Skin of body (tissue), 2 donors: ENCODE data around the gene PDE7B. TPM values are rescaled to one million over a fixed set of nuclear protein-coding genes. Genes with fewer than 3 reads are reported as not detected.

Experiments used
- DNase-seq: peaks from one replicate; lab custom pipeline; 2025; lab: John Stamatoyannopoulos, UW
- total RNA-seq: library from RNA; depleted of rRNA; stranded (reverse); fragments of >200 nt; gene quantifications from one replicate; pipeline ENCODE4 v1.2.3, GENCODE V29; 2014

Gene PDE7B
- total RNA-seq, 1 donor from 2014 or later: 5.1 TPM

DNA sequence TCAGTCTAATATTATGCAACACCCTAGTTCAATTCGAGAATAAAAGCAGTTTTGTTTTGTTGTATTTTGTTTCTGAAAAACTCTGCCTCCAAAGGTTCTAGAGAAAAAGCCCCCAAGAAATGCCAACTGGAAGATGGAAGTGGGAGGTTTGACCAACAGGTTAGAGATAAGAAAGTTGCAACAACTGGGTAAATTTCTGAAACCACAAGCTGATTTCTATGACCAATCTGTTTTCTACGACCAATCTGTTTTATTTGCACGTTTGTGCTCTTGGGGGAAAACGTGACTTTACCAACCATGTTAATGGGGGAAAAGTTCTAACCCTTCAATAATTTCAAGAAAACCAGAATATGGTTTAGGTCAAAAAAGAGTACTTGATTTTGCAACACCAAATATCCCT, 173.2 kb downstream of the PDE7B start:
- DNase-seq: no peak

DNA sequence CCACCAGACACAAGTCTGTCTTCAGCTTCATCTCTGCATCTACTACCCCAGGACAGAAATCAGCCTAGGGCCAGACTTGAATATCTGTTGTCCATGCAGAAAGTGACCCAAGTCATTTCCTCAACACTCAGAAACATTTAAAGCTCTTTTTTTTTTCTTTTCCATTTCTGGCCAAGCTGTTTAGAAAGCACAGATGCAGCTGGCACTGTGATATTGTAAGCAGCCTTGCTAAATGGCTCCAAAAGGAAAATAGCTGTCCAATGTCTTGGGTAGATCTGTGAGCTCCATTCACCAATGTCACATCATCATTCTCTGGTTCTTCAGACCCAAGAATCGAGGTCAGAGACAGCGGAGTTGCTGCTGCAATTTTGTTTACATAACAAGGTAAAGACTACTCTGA, 174.2 kb downstream of the PDE7B start:
- DNase-seq: no peak

DNA sequence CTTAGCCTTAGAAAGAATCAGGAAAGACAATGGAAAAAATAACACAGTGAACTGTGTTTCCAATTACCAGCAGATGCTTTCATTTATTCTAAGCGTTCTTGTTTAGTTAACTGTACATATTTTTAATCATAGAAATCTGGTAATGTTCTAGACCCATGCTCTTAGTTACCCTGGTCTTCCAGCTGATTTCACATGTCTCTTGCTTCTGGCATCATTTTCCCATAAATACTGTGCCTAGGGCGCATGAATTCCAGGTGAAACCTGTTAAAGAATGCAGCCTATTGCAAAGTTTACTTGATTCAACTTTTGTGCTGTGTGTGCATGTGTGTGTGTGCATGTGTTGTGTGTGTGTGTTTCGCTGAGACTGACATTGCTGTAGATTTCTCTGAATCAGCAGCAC, 178.6 kb downstream of the PDE7B start:
- peak; percentile 91 for DNase-seq

DNA sequence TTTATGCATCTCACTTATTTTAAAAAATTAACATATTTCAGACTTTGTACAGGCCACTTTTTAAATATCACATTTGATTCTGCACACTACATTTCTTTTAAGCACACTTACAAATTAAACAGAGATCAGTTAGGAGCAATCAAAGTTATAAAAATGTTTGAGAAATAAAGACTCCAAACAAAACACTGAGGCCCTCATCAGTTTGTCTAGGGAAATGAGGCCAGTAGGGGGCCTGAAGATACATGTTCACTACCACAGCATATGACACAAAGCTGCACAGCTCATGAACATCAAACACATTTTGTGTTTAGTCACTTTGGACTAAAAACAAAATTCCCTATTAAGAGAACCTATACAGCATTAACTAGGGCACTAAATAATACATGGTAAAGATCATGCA, 180.5 kb downstream of the PDE7B start:
- DNase-seq: peak; percentile 30

GRCh38 chr6:136033416-136033815, 181.9 kb downstream of the PDE7B start:
- DNase-seq: no peak

- no peak for DNase-seq
Measured at GRCh38 chr6:136034422-136034821, 182.9 kb downstream of the PDE7B start.

DNA sequence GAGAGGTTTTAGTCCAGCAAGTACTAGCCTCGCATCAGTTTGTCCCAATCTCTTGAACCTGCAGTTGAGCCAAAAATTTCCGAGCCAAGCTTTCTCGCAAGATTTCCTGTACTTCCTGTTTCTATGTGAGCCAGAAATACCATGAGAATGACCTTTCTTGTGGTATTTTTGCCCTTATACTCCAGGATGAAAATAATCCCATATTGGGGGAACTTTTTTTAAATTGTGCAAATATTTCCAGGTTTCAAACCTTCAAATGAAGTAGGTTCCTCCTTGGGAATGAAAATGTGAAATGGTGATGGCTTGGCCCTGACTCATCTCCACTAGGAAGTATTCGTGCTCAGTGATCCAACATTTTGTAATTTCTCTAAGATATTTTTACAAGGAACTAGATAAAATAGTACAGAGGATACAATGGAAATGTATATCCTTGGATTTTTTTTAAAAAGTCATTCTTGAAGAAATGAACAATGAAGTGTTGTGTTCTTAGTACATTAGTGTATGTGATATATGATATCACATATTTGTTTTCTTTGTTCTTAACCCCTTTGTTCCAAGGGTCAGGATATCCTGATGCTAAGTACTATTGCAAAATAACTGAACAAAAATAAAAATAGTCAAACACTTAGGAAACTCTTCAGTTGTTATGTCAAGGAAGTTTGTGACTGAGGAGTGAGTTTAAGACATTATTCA, 184.0 kb downstream of the PDE7B start:
- DNase-seq: no peak

DNA sequence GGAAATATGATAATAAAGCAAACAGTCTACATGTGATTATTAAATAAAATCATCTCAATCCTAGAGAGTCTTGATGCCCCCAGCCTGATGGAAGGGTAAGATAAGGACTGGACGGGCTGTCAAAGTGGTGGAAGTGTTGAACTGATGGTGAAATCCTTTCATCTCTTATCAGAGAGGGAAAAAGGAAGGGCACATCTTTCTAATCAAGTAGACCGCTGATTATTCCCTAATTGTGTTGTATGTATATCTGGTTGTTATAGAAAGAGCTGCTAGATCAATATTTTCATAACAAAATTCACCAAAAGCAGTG, 184.5 kb downstream of the PDE7B start:
- no peak for DNase-seq

DNA sequence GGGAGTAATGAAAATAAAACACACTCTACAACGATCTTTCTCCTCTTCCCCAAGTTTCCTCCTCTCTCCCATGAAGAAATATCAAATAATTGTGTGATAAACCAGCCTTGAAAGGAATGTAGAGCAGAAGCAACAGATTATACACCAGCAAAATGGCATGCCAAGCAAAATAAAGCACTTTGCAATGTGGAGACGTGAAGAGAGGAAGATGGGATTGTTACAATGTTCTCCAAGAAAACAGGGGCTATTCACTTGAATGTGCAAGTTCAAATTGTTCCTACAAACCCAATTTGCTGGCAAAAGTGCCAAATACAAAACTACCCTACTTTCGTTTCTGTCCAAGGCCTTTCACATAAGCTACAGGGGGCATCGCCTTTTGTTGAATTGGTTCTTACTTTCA, 185.1 kb downstream of the PDE7B start:
- DNase-seq: no peak

GRCh38 chr6:136037242-136037875, 185.9 kb downstream of the PDE7B start:
- DNase-seq: no peak

DNA sequence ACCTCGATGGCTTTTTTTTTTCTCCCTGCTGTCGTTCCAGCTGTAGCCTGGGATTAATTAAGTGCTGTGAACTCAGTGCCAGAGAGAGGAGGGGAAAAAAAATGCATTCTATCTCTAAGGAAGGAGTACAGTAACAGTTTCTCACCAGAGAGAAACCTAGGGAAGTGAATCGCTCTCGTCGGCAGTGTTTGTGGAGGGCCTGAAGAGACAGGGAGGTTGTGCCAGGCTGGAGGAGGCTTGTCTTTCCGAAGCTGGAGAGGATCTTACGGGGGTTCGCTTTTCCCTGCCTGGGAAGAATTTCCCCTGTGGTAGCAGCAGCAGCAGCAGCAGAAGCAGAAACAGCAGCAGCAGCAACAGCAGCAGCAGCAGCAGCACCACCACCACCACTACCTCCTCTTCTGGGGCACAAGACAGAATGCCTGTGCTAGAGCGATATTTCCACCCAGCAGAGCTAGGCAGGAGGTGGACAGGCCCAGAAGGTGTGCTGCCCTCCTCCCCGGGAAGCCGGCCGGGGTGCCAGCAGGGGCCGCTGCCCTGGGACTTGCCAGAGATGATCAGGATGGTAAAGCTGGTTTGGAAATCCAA, 186.5 kb downstream of the PDE7B start:
- peak; percentile 85 for DNase-seq

DNA sequence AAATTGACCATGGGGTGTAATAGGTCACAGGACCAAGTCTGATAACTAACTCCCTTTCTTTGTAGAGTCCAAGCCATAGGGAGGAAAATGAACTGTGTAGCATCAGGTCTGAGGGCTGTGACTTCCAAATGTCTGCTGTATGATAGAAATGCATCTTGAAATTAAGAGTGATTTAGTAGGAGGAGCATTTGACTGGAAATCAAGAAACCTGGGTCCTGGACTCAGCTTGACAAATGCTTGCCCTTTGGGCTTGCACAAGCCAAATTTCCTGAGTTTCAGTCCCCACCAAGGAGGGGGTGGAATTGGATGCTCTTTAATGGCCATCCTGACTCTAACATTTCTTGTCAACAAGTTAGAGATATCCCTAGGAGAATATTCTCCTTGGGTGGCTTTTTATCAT, 187.0 kb downstream of the PDE7B start:
- no peak for DNase-seq

- DNase-seq: no peak
Measured at GRCh38 chr6:136039185-136039584, 187.7 kb downstream of the PDE7B start.

DNA sequence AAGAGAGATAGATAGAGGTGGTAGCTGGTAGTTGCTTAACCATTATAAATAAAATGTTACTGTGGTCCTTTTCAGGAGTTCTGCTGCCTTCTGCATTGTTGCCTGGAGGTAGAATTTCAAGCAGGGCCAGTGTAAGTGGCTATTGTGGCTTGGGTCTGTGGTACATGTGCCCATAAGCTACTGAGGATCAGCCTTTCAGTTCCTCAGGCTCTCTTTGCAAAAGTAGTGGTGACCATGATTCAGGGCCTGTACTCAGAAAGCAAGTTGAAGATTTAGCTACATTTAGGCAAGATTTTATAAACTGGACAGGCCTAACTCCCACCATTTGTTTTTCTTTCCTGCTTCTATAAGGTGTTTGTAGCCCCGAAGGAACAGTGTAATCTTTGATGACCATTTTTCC, 199.0 kb downstream of the PDE7B start:
- DNase-seq: no peak

DNA sequence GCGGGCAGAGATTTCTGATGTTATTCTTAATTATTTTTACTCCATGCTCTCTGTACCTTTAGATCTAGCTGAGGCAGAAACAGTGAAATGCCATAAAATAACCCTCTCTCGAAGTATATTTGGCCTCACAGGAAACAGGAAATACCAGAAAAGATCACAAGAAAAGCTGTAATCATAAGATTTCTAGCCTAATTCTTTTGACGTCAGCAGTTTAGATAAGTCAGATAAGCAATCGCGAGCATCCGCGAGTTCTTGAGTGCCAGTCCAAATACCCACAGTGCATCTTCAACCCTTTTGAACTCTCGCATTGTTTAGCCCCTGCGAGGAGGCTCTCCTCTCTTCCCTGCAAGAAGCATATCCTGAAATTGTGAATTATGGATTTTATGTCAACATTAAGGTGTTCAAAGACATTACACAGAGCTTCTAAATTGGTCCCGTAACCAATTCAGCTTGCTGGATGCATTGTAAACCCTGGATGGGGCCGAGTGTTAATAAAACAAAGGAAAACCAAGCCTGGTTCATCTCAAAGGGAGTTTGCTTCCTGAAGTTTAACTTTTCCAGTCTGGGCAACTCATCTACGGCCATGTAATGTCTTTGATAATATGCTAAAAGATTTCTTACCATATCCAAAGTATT, 199.8 kb downstream of the PDE7B start:
- DNase-seq: no peak

GRCh38 chr6:136052031-136052430, 200.5 kb downstream of the PDE7B start:
- no peak for DNase-seq

DNA sequence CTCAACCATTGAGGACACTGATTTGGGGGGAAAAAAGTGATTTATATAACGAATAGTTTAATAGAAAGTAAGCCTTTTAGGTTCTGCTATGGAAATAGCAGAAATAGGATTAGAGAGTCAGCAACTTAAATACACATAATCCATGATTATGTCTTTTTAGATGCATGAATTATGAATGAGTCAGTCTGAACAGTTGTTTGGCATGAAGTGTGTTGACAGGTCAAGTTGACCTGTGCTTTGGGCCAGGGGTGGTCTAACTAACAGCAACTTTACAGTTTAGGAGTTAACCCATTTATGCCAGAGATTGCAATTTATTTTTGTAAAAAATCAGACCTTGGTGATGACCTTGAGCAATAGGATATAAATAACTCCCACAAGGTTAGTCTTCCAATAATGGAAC, 207.4 kb downstream of the PDE7B start:
- DNase-seq: no peak

DNA sequence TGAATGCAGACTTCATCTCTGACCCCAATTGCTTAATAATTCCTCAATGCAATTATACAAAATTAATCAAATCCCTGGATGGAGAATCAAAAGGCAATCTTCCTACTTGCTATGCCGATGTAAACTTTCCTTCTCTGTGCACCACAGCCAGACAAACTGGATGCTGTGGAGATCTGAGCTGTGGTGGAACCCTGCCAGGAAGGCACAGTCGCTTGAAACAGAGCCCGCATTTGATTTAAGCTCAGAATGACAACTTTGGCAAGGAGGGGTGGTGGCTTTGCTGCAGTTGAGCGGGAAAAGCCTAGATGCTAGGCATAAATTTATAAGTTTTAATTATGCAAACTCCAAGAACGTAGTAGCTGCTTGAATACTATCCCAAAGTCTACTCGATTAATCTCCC, 207.8 kb downstream of the PDE7B start:
- DNase-seq: no peak

DNA sequence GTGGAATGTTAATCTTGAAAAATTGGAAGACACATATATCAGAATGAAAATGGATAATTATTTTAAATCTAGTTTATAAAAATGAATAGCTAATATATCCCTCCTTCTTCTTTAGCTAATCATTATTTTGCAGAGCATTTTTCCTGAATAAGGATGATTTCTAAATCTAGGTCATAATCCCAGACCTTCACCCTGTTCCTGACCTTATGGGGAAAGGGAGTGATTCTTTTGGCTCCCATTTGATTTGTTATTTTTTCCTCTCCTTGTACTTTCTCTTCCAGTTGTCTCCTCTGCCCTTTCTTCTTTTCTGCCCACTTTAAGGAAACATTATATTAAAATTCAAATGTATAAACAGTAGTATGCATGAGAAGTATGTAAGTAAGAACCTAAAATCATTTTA, 208.6 kb downstream of the PDE7B start:
- DNase-seq: no peak

- DNase-seq: no peak
Measured at GRCh38 chr6:136060759-136061158, 209.3 kb downstream of the PDE7B start.

GRCh38 chr6:136061701-136062100, 210.2 kb downstream of the PDE7B start:
- DNase-seq: no peak

DNA sequence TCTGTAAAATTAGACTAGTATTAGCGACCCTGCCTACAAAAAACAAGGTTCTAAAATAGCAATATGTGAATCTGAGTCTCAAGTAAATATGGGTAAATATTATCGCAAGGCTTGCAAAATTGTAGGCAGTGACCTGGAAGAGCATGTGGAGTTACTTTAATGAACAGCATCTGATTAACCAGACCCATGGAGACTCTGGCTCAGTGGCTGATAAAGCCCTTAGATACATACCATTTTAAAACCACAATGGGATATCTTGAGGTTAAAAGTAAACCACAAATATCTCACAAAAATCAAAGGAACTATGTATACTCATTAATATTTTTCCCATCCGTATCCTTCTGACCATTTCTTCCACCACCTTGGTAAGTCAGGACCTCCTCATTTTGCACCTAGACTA, 211.6 kb downstream of the PDE7B start:
- no peak for DNase-seq

- DNase-seq: no peak
Measured at GRCh38 chr6:136066005-136066404, 214.5 kb downstream of the PDE7B start.
